Measurements from ENCODE around the gene SZT2.

DNA sequence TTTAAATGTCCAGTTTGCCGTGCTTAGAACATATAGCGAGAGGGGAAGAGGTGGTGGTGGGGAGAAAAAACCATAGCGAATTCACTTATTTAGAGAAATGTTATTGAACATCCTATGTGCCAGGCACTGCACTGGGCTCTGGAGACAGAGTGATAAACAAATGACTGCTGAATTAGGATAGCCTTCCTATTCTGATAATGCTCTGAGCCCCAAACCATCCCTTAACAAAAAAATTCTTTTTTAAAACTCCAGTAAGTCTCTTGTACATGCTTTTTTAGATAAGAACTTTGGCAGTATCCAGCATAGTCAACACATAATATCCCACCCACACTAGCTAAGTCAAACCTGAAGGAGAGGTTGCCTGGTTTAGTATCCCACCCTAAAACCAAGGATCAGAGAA is 8.5 kb downstream of the SZT2 start:
- TF ChIP-seq GTF2F1 (IDR thresholded peaks at IDR 0.05; ENCODE audit: low read length) (no peak), JUNB (CRISPR knock-in tag; IDR thresholded peaks at IDR 0.05; ENCODE audit: borderline replicate concordance) (no peak)
- TF ChIP-seq, protein P1, sequence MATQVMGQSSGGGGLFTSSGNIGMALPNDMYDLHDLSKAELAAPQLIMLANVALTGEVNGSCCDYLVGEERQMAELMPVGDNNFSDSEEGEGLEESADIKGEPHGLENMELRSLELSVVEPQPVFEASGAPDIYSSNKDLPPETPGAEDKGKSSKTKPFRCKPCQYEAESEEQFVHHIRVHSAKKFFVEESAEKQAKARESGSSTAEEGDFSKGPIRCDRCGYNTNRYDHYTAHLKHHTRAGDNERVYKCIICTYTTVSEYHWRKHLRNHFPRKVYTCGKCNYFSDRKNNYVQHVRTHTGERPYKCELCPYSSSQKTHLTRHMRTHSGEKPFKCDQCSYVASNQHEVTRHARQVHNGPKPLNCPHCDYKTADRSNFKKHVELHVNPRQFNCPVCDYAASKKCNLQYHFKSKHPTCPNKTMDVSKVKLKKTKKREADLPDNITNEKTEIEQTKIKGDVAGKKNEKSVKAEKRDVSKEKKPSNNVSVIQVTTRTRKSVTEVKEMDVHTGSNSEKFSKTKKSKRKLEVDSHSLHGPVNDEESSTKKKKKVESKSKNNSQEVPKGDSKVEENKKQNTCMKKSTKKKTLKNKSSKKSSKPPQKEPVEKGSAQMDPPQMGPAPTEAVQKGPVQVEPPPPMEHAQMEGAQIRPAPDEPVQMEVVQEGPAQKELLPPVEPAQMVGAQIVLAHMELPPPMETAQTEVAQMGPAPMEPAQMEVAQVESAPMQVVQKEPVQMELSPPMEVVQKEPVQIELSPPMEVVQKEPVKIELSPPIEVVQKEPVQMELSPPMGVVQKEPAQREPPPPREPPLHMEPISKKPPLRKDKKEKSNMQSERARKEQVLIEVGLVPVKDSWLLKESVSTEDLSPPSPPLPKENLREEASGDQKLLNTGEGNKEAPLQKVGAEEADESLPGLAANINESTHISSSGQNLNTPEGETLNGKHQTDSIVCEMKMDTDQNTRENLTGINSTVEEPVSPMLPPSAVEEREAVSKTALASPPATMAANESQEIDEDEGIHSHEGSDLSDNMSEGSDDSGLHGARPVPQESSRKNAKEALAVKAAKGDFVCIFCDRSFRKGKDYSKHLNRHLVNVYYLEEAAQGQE (IDR thresholded peaks at IDR 0.05; ENCODE audit: borderline replicate concordance in 1 of 2, low read depth in 1 of 2, low read length in 2 of 2): no peak
- TF ChIP-seq, protein P2, sequence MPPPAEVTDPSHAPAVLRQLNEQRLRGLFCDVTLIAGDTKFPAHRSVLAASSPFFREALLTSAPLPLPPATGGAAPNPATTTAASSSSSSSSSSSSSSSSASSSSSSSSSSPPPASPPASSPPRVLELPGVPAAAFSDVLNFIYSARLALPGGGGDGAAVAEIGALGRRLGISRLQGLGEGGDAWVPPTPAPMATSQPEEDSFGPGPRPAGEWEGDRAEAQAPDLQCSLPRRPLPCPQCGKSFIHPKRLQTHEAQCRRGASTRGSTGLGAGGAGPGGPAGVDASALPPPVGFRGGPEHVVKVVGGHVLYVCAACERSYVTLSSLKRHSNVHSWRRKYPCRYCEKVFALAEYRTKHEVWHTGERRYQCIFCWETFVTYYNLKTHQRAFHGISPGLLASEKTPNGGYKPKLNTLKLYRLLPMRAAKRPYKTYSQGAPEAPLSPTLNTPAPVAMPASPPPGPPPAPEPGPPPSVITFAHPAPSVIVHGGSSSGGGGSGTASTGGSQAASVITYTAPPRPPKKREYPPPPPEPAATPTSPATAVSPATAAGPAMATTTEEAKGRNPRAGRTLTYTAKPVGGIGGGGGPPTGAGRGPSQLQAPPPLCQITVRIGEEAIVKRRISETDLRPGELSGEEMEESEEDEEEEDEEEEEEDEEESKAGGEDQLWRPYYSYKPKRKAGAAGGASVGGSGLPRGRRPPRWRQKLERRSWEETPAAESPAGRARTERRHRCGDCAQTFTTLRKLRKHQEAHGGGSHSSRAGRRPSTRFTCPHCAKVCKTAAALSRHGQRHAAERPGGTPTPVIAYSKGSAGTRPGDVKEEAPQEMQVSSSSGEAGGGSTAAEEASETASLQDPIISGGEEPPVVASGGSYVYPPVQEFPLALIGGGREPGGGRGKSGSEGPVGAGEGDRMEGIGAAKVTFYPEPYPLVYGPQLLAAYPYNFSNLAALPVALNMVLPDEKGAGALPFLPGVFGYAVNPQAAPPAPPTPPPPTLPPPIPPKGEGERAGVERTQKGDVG (CRISPR knock-in tag; IDR thresholded peaks at IDR 0.05; ENCODE audit: borderline replicate concordance): no peak
- TF ChIP-seq, protein P3, sequence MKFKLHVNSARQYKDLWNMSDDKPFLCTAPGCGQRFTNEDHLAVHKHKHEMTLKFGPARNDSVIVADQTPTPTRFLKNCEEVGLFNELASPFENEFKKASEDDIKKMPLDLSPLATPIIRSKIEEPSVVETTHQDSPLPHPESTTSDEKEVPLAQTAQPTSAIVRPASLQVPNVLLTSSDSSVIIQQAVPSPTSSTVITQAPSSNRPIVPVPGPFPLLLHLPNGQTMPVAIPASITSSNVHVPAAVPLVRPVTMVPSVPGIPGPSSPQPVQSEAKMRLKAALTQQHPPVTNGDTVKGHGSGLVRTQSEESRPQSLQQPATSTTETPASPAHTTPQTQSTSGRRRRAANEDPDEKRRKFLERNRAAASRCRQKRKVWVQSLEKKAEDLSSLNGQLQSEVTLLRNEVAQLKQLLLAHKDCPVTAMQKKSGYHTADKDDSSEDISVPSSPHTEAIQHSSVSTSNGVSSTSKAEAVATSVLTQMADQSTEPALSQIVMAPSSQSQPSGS (CRISPR knock-in tag; IDR thresholded peaks at IDR 0.05): no peak
